ENCODE data around the gene GAB1. TPM values are rescaled to one million over a fixed set of nuclear protein-coding genes. Genes with fewer than 3 reads are reported as not detected.
"Not testable (repeated sequence)": the region's sequence is repeated elsewhere in the genome, so short reads cannot be mapped to it uniquely, and the experiment has no call there.

The GAB1 gene
- total and polyA plus RNA-seq, 2 donors, result 3.9 to 6.9 TPM

DNA sequence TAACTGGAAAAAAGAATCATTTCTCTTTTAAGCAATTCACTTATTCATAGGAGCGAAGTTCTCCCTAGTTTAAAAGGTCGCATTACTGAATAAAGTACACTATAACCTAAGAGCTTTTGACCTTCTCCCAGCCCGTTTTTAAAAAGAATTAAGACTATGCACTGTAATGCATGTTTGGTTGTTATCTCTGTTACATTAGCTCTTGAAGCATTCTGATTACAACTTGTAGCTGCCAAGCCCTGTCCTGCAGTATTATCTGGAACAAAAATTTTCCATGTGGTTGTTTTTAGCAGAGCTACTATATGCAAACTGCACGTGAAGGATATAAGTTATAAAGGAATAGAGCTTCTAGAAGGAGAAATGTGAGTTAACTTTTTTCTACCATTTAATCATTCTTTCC lies 8.1 kb downstream of the GAB1 start:
- Histone ChIP-seq H3K9me3 (ENCODE audit: control insufficient read depth in 2 of 2, insufficient read depth in 1 of 2, low read length in 1 of 2) (no peaks in the 10 kb centered on the region), H3K27ac (ENCODE audit: low read depth in 1 of 2, low read length in 1 of 2) (no peak overlapping the region)
- 96% methylated on average over 4 of the region's 4 CpGs for WGBS

DNA sequence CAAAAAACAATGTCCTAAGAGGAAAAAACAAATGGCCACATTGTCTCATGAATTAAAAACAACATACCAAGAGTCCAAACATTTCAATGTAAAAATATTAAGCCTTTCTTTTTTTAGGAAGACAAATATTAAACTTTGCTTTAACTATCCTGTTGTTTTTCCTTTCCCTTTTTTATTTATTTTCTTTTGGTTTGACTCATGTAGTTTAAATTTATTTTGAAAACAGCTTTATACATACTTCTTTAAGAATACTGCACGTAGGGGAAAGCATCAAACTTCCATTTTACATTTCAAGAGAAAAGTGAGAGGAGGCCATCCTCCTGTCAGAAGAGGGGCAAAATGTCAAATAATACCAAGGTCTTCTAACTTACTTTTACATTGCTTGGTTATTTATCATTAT lies 8.7 kb downstream of the GAB1 start:
- no peak overlapping the region for H3K27ac ChIP-seq (ENCODE audit: low read depth in 1 of 2, low read length in 1 of 2)
- no peaks in the 10 kb centered on the region for H3K27me3 ChIP-seq (ENCODE audit: control insufficient read depth in 2 of 2, insufficient read depth in 1 of 2, low read length in 1 of 2)
- WGBS, result 95% methylated on average over 1 of the region's 1 CpG
- no peaks in the 10 kb centered on the region for H3K36me3 ChIP-seq (ENCODE audit: control insufficient read depth in 2 of 2, insufficient read depth in 2 of 2, low read length in 1 of 2)
- H3K9me3 ChIP-seq (ENCODE audit: control insufficient read depth in 2 of 2, insufficient read depth in 1 of 2, low read length in 1 of 2), result no peaks in the 10 kb centered on the region
- H3K4me3 ChIP-seq (ENCODE audit: low read length in 2 of 2), result no peak overlapping the region
- H3K4me1 ChIP-seq (ENCODE audit: control insufficient read depth in 2 of 2, insufficient read depth in 2 of 2, low read length in 2 of 2), result peaks cover 0 to 5% of the 10 kb centered on the region in 2 donors
- no peak for DNase-seq (ENCODE audit: low read depth in 6 of 9, low spot score in 9 of 9)

More for the DNA sequence above, 8.1 kb downstream of the GAB1 start:
- Histone ChIP-seq H3K4me3 (ENCODE audit: low read length in 2 of 2) (no peak overlapping the region), H3K27me3 (ENCODE audit: control insufficient read depth in 2 of 2, insufficient read depth in 1 of 2, low read length in 1 of 2) (no peaks in the 10 kb centered on the region), H3K4me1 (ENCODE audit: control insufficient read depth in 2 of 2, insufficient read depth in 2 of 2, low read length in 2 of 2) (peaks cover 0 to 5% of the 10 kb centered on the region in 2 donors), H3K36me3 (ENCODE audit: control insufficient read depth in 2 of 2, insufficient read depth in 2 of 2, low read length in 1 of 2) (no peaks in the 10 kb centered on the region)
- DNase-seq (ENCODE audit: low read depth in 6 of 9, low spot score in 9 of 9), result no peak

GRCh38 chr4:143346206-143346605 lies 9.5 kb downstream of the GAB1 start:
- Histone ChIP-seq H3K27ac (ENCODE audit: low read depth in 1 of 2, low read length in 1 of 2) (no peak overlapping the region), H3K36me3 (ENCODE audit: control insufficient read depth in 2 of 2, insufficient read depth in 2 of 2, low read length in 1 of 2) (no peaks in the 10 kb centered on the region)
- no peak for DNase-seq (ENCODE audit: low read depth in 6 of 9, low spot score in 9 of 9)

GRCh38 chr4:143347484-143348111 lies 10.9 kb downstream of the GAB1 start:
- no peak for DNase-seq (ENCODE audit: low read depth in 6 of 9, low spot score in 9 of 9)
- H3K27me3 ChIP-seq (ENCODE audit: control insufficient read depth in 2 of 2, insufficient read depth in 1 of 2, low read length in 1 of 2), result no peaks in the 10 kb centered on the region
- no peak overlapping the region for H3K4me3 ChIP-seq (ENCODE audit: low read length in 2 of 2)
- H3K27ac ChIP-seq (ENCODE audit: low read depth in 1 of 2, low read length in 1 of 2), result no peak overlapping the region
- H3K36me3 ChIP-seq (ENCODE audit: control insufficient read depth in 2 of 2, insufficient read depth in 2 of 2, low read length in 1 of 2), result no peaks in the 10 kb centered on the region
- WGBS, result 94% methylated on average over 2 of the region's 2 CpGs
- no peaks in the 10 kb centered on the region for H3K4me1 ChIP-seq (ENCODE audit: control insufficient read depth in 2 of 2, insufficient read depth in 2 of 2, low read length in 2 of 2)
- H3K9me3 ChIP-seq (ENCODE audit: control insufficient read depth in 2 of 2, insufficient read depth in 1 of 2, low read length in 1 of 2), result no peaks in the 10 kb centered on the region

More at GRCh38 chr4:143346206-143346605, 9.5 kb downstream of the GAB1 start:
- 96% methylated on average over 2 of the region's 2 CpGs for WGBS
- H3K4me1 ChIP-seq (ENCODE audit: control insufficient read depth in 2 of 2, insufficient read depth in 2 of 2, low read length in 2 of 2), result peaks cover 0 to 4% of the 10 kb centered on the region in 2 donors
- no peaks in the 10 kb centered on the region for H3K27me3 ChIP-seq (ENCODE audit: control insufficient read depth in 2 of 2, insufficient read depth in 1 of 2, low read length in 1 of 2)
- no peak overlapping the region for H3K4me3 ChIP-seq (ENCODE audit: low read length in 2 of 2)
- no peaks in the 10 kb centered on the region for H3K9me3 ChIP-seq (ENCODE audit: control insufficient read depth in 2 of 2, insufficient read depth in 1 of 2, low read length in 1 of 2)

- H3K9me3 ChIP-seq (ENCODE audit: control insufficient read depth in 2 of 2, insufficient read depth in 1 of 2, low read length in 1 of 2), result no peaks in the 10 kb centered on the region
- no peak for DNase-seq (ENCODE audit: low read depth in 6 of 9, low spot score in 9 of 9)
- no peaks in the 10 kb centered on the region for H3K36me3 ChIP-seq (ENCODE audit: control insufficient read depth in 2 of 2, insufficient read depth in 2 of 2, low read length in 1 of 2)
- H3K4me1 ChIP-seq (ENCODE audit: control insufficient read depth in 2 of 2, insufficient read depth in 2 of 2, low read length in 2 of 2), result no peaks in the 10 kb centered on the region
- H3K27me3 ChIP-seq (ENCODE audit: control insufficient read depth in 2 of 2, insufficient read depth in 1 of 2, low read length in 1 of 2), result no peaks in the 10 kb centered on the region
- no peak overlapping the region for H3K27ac ChIP-seq (ENCODE audit: low read depth in 1 of 2, low read length in 1 of 2)
- 82% methylated on average over 7 of the region's 7 CpGs for WGBS
- H3K4me3 ChIP-seq (ENCODE audit: low read length in 2 of 2), result no peak overlapping the region
Measured at GRCh38 chr4:143348233-143349077, 11.8 kb downstream of the GAB1 start.

DNA sequence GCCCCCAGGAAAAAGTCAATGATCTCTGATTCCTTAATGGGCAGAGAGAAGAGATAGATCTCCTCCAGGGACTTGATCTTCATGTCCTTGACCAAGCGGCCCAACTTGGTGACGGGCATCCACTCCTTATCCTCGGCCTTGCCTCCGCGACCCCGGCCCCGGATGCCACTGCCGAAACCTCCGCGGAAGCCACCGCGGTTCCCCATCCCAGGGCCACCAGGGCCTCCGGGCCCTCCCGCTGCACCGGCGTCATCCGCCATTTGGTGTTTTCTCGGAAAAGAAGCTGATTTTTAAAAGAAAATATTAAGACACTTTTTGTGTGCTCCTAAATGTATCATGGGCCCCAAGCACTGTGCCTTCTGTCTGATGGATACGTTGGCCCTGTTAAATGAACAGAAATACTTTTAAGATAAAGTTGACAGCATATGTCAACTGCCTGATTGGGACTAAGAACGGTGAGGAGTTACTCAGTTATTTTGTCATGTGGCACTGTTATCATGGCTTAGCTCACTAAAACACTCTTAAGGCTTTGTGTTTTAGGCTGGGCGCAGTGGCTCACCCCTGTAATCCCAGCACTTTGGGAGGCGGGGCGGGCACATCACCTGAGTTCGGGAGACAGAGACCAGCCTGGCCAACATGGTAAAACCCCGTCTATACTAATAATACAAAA lies 13.3 kb downstream of the GAB1 start:
- H3K27me3 ChIP-seq (ENCODE audit: control insufficient read depth in 2 of 2, insufficient read depth in 1 of 2, low read length in 1 of 2); DNase-seq (ENCODE audit: low read depth in 6 of 9, low spot score in 9 of 9); H3K36me3 ChIP-seq (ENCODE audit: control insufficient read depth in 2 of 2, insufficient read depth in 2 of 2, low read length in 1 of 2); H3K4me3 ChIP-seq (ENCODE audit: low read length in 2 of 2); H3K4me1 ChIP-seq (ENCODE audit: control insufficient read depth in 2 of 2, insufficient read depth in 2 of 2, low read length in 2 of 2); H3K27ac ChIP-seq (ENCODE audit: low read depth in 1 of 2, low read length in 1 of 2); H3K9me3 ChIP-seq (ENCODE audit: control insufficient read depth in 2 of 2, insufficient read depth in 1 of 2, low read length in 1 of 2): not testable (repeated sequence)
- WGBS, result 98% methylated on average over 25 of the region's 25 CpGs

DNA sequence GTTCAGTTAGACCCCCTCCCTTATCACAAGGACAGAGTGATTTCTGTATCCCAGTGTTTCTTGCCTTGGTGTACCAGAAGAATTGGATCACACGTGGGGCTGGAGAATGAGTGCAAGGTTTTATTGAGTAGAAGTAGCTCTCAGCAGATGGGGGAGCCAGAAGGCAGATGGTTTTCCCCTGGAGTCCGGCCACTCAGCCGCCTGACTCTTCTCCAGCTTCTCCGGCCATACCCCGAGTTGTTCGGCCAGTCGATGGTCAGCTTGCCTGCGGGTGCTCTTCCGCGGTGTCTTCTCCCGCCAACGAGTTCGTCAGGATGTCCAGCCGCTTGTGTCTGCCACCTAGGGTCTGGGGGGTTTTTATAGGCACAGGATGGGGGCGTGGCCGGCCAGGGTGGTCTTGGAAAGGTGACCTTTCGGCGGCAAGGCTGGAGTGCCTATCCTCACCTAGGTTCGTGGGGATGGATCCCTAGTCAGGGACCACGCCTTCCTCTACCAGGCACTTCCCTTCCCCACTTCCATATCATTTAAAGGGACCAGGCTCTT lies 14.5 kb downstream of the GAB1 start:
- no peak overlapping the region for H3K4me3 ChIP-seq (ENCODE audit: low read length in 2 of 2)
- WGBS, result 98% methylated on average over 20 of the region's 20 CpGs
- no peaks in the 10 kb centered on the region for H3K4me1 ChIP-seq (ENCODE audit: control insufficient read depth in 2 of 2, insufficient read depth in 2 of 2, low read length in 2 of 2)
- DNase-seq (ENCODE audit: low read depth in 6 of 9, low spot score in 9 of 9), result no peak
- H3K36me3 ChIP-seq (ENCODE audit: control insufficient read depth in 2 of 2, insufficient read depth in 2 of 2, low read length in 1 of 2), result no peaks in the 10 kb centered on the region
- no peaks in the 10 kb centered on the region for H3K27me3 ChIP-seq (ENCODE audit: control insufficient read depth in 2 of 2, insufficient read depth in 1 of 2, low read length in 1 of 2)
- no peaks in the 10 kb centered on the region for H3K9me3 ChIP-seq (ENCODE audit: control insufficient read depth in 2 of 2, insufficient read depth in 1 of 2, low read length in 1 of 2)
- H3K27ac ChIP-seq (ENCODE audit: low read depth in 1 of 2, low read length in 1 of 2), result no peak overlapping the region

DNA sequence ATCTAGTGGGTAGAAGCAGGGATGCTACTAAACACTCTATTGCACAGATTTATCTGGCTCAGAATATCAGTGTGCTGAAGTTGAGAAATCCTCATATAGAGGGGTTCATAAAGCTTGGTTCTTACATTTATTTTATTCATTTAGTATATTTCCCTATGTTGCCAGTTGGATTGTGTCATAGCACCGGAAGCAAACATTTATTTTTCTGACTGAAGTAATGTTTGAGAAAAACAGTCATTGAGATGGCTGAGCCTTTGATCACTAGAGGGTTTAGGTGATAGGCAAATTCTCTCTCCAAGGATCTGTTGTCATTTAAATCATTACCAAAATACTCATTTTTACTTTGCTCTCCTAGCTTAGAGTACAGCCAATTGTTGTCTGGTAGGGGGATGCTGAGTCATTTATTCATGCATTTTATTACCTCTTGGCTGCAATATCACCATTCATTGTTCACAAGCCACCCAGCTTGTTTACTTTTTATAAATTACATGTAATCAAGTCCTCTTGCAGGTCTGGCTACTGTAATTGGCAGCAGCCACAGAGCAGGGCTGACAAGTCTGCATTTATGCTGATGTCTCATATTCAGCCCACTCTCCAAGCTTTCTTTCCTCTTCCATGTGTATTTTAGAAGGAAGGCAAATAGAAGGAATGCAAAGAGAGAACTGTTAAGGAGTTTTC lies 15.2 kb downstream of the GAB1 start:
- DNase-seq (ENCODE audit: low read depth in 6 of 9, low spot score in 9 of 9), result no peak
- WGBS, result 90% methylated on average over 1 of the region's 1 CpG
- H3K4me3 ChIP-seq (ENCODE audit: low read length in 2 of 2), result no peak overlapping the region
- no peaks in the 10 kb centered on the region for H3K36me3 ChIP-seq (ENCODE audit: control insufficient read depth in 2 of 2, insufficient read depth in 2 of 2, low read length in 1 of 2)
- peaks cover under 1 to 3% of the 10 kb centered on the region in 2 donors for H3K4me1 ChIP-seq (ENCODE audit: control insufficient read depth in 2 of 2, insufficient read depth in 2 of 2, low read length in 2 of 2)
- H3K27ac ChIP-seq (ENCODE audit: low read depth in 1 of 2, low read length in 1 of 2), result no peak overlapping the region
- H3K9me3 ChIP-seq (ENCODE audit: control insufficient read depth in 2 of 2, insufficient read depth in 1 of 2, low read length in 1 of 2), result no peaks in the 10 kb centered on the region
- no peaks in the 10 kb centered on the region for H3K27me3 ChIP-seq (ENCODE audit: control insufficient read depth in 2 of 2, insufficient read depth in 1 of 2, low read length in 1 of 2)

All from thymus (tissue), 11 donors.